ENCODE measurements around the gene GYS1.
A peak's percentile ranks its signal among the peaks of the same experiment; 100 is the strongest.
"Not testable (repeated sequence)": the region's sequence is repeated elsewhere in the genome, so short reads cannot be mapped to it uniquely, and the experiment has no call there.

The GYS1 gene

GRCh38 chr19:48993175-48994034, at the start of gene GYS1, which contains the start of gene RUVBL2:
Gene GYS1 (minus strand): TSS chr19:48993309. CDS start chr19:48993112, 197 bp downstream.
Gene RUVBL2 (plus strand): TSS chr19:48993887. CDS start chr19:48993912, 25 bp downstream.
- peak; percentile 92 for DNase-seq (ENCODE audit: low read depth, low spot score)

GRCh38 chr19:49042666-49043065, 49.6 kb upstream of the GYS1 start:
- not testable (repeated sequence) for DNase-seq (ENCODE audit: low read depth, low spot score)

GRCh38 chr19:49042177-49042576, 49.1 kb upstream of the GYS1 start:
- no peak for DNase-seq (ENCODE audit: low read depth, low spot score)

GRCh38 chr19:49039736-49040135, 46.6 kb upstream of the GYS1 start:
- not testable (repeated sequence) for DNase-seq (ENCODE audit: low read depth, low spot score)

GRCh38 chr19:49038557-49039276, 45.6 kb upstream of the GYS1 start:
- not testable (repeated sequence) for DNase-seq (ENCODE audit: low read depth, low spot score)

GRCh38 chr19:49038111-49038510, 45.0 kb upstream of the GYS1 start:
- not testable (repeated sequence) for DNase-seq (ENCODE audit: low read depth, low spot score)

- not testable (repeated sequence) for DNase-seq (ENCODE audit: low read depth, low spot score)
These were observed 43.7 kb upstream of the GYS1 start, which contains the start of gene CGB1 for GRCh38 chr19:49036815-49037214. Gene CGB1 (minus strand): TSS chr19:49036895. CDS start chr19:49036711, 184 bp downstream.

- not testable (repeated sequence) for DNase-seq (ENCODE audit: low read depth, low spot score)
These were observed 38.7 kb upstream of the GYS1 start, which contains the start of gene CGB2 for GRCh38 chr19:49031642-49032301. Gene CGB2 (plus strand): TSS chr19:49031890. CDS start chr19:49032096, 206 bp downstream.

- DNase-seq (ENCODE audit: low read depth, low spot score), result not testable (repeated sequence)
These were observed 37.2 kb upstream of the GYS1 start for GRCh38 chr19:49030323-49030722.

- DNase-seq (ENCODE audit: low read depth, low spot score), result not testable (repeated sequence)
These were observed 36.6 kb upstream of the GYS1 start for GRCh38 chr19:49029749-49030148.

GRCh38 chr19:49028686-49029085, 35.6 kb upstream of the GYS1 start:
- DNase-seq (ENCODE audit: low read depth, low spot score), result not testable (repeated sequence)

GRCh38 chr19:49025599-49025998, 32.5 kb upstream of the GYS1 start:
- not testable (repeated sequence) for DNase-seq (ENCODE audit: low read depth, low spot score)

- not testable (repeated sequence) for DNase-seq (ENCODE audit: low read depth, low spot score)
These were observed 32.0 kb upstream of the GYS1 start for GRCh38 chr19:49025088-49025487.

GRCh38 chr19:49024233-49024632, 31.1 kb upstream of the GYS1 start, which contains the start of gene CGB3:
Gene CGB3 (minus strand): TSS chr19:49024333. CDS start chr19:49023971, 362 bp downstream.
- not testable (repeated sequence) for DNase-seq (ENCODE audit: low read depth, low spot score)

GRCh38 chr19:49022116-49022515, 29.0 kb upstream of the GYS1 start:
- no peak for DNase-seq (ENCODE audit: low read depth, low spot score)

GRCh38 chr19:49020931-49021895, 28.1 kb upstream of the GYS1 start:
- DNase-seq (ENCODE audit: low read depth, low spot score), result no peak

GRCh38 chr19:49020342-49020741, 27.2 kb upstream of the GYS1 start:
- DNase-seq (ENCODE audit: low read depth, low spot score), result no peak

- no peak for DNase-seq (ENCODE audit: low read depth, low spot score)
These were observed 26.3 kb upstream of the GYS1 start for GRCh38 chr19:49019242-49019932.

GRCh38 chr19:49018388-49019241, 25.5 kb upstream of the GYS1 start:
- not testable (repeated sequence) for DNase-seq (ENCODE audit: low read depth, low spot score)
